ENCODE data around the gene STK32B. TPM values are rescaled to one million over a fixed set of nuclear protein-coding genes. Genes with fewer than 3 reads are reported as not detected.
A peak's percentile ranks its signal among the peaks of the same experiment; 100 is the strongest.

STK32B gene
- polyA plus RNA-seq, 1 of the 3 experiments (the other 2 are of a cell fraction), result 0.20 TPM

GRCh38 chr4:5366421-5366820 is 315.1 kb downstream of the STK32B start:
- CTCF ChIA-PET, result interaction anchor here (0.7 kb wide), 1 partner anchor 1381 kb away, joined by 3 read pairs; no protein-coding TSS in a partner anchor
- Histone ChIP-seq H2AFZ (ENCODE audit: low read depth) (no peak overlapping the region), H3K4me3 (ENCODE audit: low read depth in 2 of 2, low read length in 1 of 2) (no peak overlapping the region), H3K9me3 (no peaks in the 10 kb centered on the region), H3K4me2 (no peak overlapping the region), H3K4me1 (ENCODE audit: control insufficient read depth in 1 of 2, insufficient read depth in 2 of 2, low read depth in 1 of 2, low read length in 1 of 2) (no peaks in the 10 kb centered on the region), H3K9me2 (no peaks in the 10 kb centered on the region), H3K27ac (ENCODE audit: low read depth in 2 of 2, low read length in 1 of 2) (peak overlapping the region in 1 of 2 experiments; percentile 75; a peak in 1 of 4 replicates), H3K27me3 (ENCODE audit: insufficient read depth) (no peaks in the 10 kb centered on the region), H3K9ac (no peak overlapping the region), H3K36me3 (replicated peaks in 1 of 2; ENCODE audit: control insufficient read depth in 1 of 2, insufficient read depth in 2 of 2, low read length in 1 of 2) (no peaks in the 10 kb centered on the region), H4K20me1 (ENCODE audit: insufficient read depth) (no peaks in the 10 kb centered on the region), H3K79me2 (ENCODE audit: insufficient read depth) (no peaks in the 10 kb centered on the region), H3F3A (replicated peaks; ENCODE audit: insufficient read depth) (peaks cover 3% of the 10 kb centered on the region)
- TF ChIP-seq FOSL2 (IDR thresholded peaks at IDR 0.05; ENCODE audit: borderline replicate concordance, low read depth) (no peak), TAF1 (IDR thresholded peaks at IDR 0.05; ENCODE audit: borderline replicate concordance, low read depth, low read length) (no peak), PBX3 (IDR thresholded peaks at IDR 0.05) (no peak), GABPA (IDR thresholded peaks at IDR 0.05; ENCODE audit: low read depth) (no peak), MXI1 (IDR thresholded peaks at IDR 0.05; ENCODE audit: low read depth, low read length) (no peak), CHD2 (IDR thresholded peaks at IDR 0.05; ENCODE audit: low read length, partially characterized antibody) (no peak)
- DNase-seq, result no peak
- POLR2A ChIA-PET, result no interaction called here
- WGBS (ENCODE audit: low lambda C conversion rate), result 0% methylated on average over 4 of the region's 6 CpGs

- Histone ChIP-seq H3F3A (replicated peaks; ENCODE audit: insufficient read depth) (peaks cover 3% of the 10 kb centered on the region), H3K36me3 (replicated peaks in 1 of 2; ENCODE audit: control insufficient read depth in 1 of 2, insufficient read depth in 2 of 2, low read length in 1 of 2) (no peaks in the 10 kb centered on the region), H3K79me2 (ENCODE audit: insufficient read depth) (no peaks in the 10 kb centered on the region), H3K4me2 (no peak overlapping the region), H3K27me3 (ENCODE audit: insufficient read depth) (no peaks in the 10 kb centered on the region), H3K4me3 (ENCODE audit: low read depth in 2 of 2, low read length in 1 of 2) (no peak overlapping the region), H3K9ac (no peak overlapping the region), H2AFZ (ENCODE audit: low read depth) (no peak overlapping the region), H3K9me2 (no peaks in the 10 kb centered on the region), H4K20me1 (ENCODE audit: insufficient read depth) (no peaks in the 10 kb centered on the region), H3K9me3 (no peaks in the 10 kb centered on the region), H3K27ac (ENCODE audit: low read depth in 2 of 2, low read length in 1 of 2) (no peak overlapping the region), H3K4me1 (ENCODE audit: control insufficient read depth in 1 of 2, insufficient read depth in 2 of 2, low read depth in 1 of 2, low read length in 1 of 2) (no peaks in the 10 kb centered on the region)
- POLR2A ChIA-PET, result no interaction called here
- no peak for DNase-seq
- 10% methylated on average over 3 of the region's 3 CpGs for WGBS (ENCODE audit: low lambda C conversion rate)
- TF ChIP-seq FOXM1 (IDR thresholded peaks at IDR 0.05; ENCODE audit: low read depth), result no peak
- no peak for TF ChIP-seq MAX (IDR thresholded peaks at IDR 0.05; ENCODE audit: low read depth)
- no peak for TF ChIP-seq GABPA (IDR thresholded peaks at IDR 0.05; ENCODE audit: low read depth)
- no peak for TF ChIP-seq YY1 (IDR thresholded peaks at IDR 0.05; ENCODE audit: low read depth)
- CTCF ChIA-PET, result interaction anchor here (1.7 kb wide), 1 partner anchor 32 kb away, joined by 4 read pairs; no protein-coding TSS in a partner anchor
Observed at GRCh38 chr4:5368426-5368825, 317.1 kb downstream of the STK32B start.

GRCh38 chr4:5370286-5370685 is 319.0 kb downstream of the STK32B start:
- no peaks in the 10 kb centered on the region for H3K27me3 ChIP-seq (ENCODE audit: insufficient read depth)
- no peaks in the 10 kb centered on the region for H3K79me2 ChIP-seq (ENCODE audit: insufficient read depth)
- H3K36me3 ChIP-seq (replicated peaks in 1 of 2; ENCODE audit: control insufficient read depth in 1 of 2, insufficient read depth in 2 of 2, low read length in 1 of 2), result no peaks in the 10 kb centered on the region
- TF ChIP-seq PBX3 (IDR thresholded peaks at IDR 0.05), result no peak
- TF ChIP-seq EP300 (IDR thresholded peaks at IDR 0.05; ENCODE audit: borderline replicate concordance in 1 of 2, low read depth in 1 of 2, low read length in 1 of 2), result no peak
- TF ChIP-seq USF1 (IDR thresholded peaks at IDR 0.05; ENCODE audit: borderline replicate concordance, low read depth), result no peak
- no peak for TF ChIP-seq RAD21 (IDR thresholded peaks at IDR 0.05; ENCODE audit: low read length)
- TF ChIP-seq SIN3A (IDR thresholded peaks at IDR 0.05; ENCODE audit: borderline replicate concordance, low read depth, low read length), result no peak
- TF ChIP-seq MXI1 (IDR thresholded peaks at IDR 0.05; ENCODE audit: low read depth, low read length), result no peak
- no peak for TF ChIP-seq FOXM1 (IDR thresholded peaks at IDR 0.05; ENCODE audit: low read depth)
- no peak for TF ChIP-seq RFX5 (IDR thresholded peaks at IDR 0.05; ENCODE audit: low read length)
- TF ChIP-seq MEF2A (IDR thresholded peaks at IDR 0.05; ENCODE audit: borderline replicate concordance, low read depth), result no peak
- TF ChIP-seq USF2 (IDR thresholded peaks at IDR 0.05; ENCODE audit: borderline replicate concordance, low read depth, low read length), result no peak
- H3K4me3 ChIP-seq (ENCODE audit: low read depth in 2 of 2, low read length in 1 of 2), result no peak overlapping the region
- H3K9me2 ChIP-seq, result no peaks in the 10 kb centered on the region
- no peak for DNase-seq
- H3K4me1 ChIP-seq (ENCODE audit: control insufficient read depth in 1 of 2, insufficient read depth in 2 of 2, low read depth in 1 of 2, low read length in 1 of 2), result no peaks in the 10 kb centered on the region
- H3K9ac ChIP-seq, result no peak overlapping the region
- H4K20me1 ChIP-seq (ENCODE audit: insufficient read depth), result no peaks in the 10 kb centered on the region
- peaks cover 3% of the 10 kb centered on the region for H3F3A ChIP-seq (replicated peaks; ENCODE audit: insufficient read depth)
- no peak overlapping the region for H3K4me2 ChIP-seq
- no peak overlapping the region for H3K27ac ChIP-seq (ENCODE audit: low read depth in 2 of 2, low read length in 1 of 2)
- CTCF ChIA-PET, result no interaction called here
- H3K9me3 ChIP-seq, result no peaks in the 10 kb centered on the region
- WGBS (ENCODE audit: low lambda C conversion rate), result 0% methylated on average over 2 of the region's 2 CpGs
- H2AFZ ChIP-seq (ENCODE audit: low read depth), result no peak overlapping the region
- POLR2A ChIA-PET, result no interaction called here

Measured in SK-N-SH (cell line).